ENCODE measurements around the gene OR2AG2.

OR2AG2 gene

GRCh38 chr11:6738590-6738989, 33.2 kb downstream of the OR2AG2 start:
- no peak for DNase-seq

GRCh38 chr11:6737872-6738466, 33.8 kb downstream of the OR2AG2 start:
- DNase-seq, result peak; percentile 90

DNA sequence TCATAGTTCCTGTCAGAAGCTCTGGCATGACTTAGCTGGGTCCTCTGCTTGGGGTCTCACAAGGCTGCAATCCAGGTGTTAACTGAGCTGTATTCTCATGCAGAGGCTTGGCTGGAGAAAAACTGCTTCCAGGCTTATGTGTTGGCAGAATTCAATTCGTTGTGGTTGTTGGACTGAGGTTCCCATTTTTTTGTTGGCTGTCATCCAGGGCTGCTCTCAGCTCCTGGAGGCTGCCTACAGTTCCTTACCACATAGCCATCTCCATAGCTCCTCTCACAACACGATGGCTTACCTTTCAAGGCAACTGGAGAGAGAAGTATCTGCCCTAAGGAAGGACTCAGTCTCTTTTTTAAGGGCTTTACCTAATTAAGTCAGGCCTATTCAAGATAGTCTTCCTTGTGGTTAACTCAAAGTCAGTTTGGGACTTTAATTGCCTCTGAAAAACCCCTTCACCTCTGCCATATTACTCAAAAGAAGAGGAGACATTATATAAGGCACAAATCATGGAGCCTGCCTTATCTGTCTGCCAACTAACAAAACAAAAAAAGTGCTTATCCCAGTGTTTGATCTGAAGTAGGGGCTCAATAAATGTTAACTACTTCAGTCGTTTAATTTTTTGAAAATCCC, 35.2 kb downstream of the OR2AG2 start:
- DNase-seq, result no peak

GRCh38 chr11:6735306-6735705, 36.5 kb downstream of the OR2AG2 start:
- DNase-seq, result no peak

- DNase-seq, result no peak
Measured at GRCh38 chr11:6734616-6735015, 37.2 kb downstream of the OR2AG2 start.

GRCh38 chr11:6733326-6734275, 38.2 kb downstream of the OR2AG2 start:
- DNase-seq, result peak; percentile 22

DNA sequence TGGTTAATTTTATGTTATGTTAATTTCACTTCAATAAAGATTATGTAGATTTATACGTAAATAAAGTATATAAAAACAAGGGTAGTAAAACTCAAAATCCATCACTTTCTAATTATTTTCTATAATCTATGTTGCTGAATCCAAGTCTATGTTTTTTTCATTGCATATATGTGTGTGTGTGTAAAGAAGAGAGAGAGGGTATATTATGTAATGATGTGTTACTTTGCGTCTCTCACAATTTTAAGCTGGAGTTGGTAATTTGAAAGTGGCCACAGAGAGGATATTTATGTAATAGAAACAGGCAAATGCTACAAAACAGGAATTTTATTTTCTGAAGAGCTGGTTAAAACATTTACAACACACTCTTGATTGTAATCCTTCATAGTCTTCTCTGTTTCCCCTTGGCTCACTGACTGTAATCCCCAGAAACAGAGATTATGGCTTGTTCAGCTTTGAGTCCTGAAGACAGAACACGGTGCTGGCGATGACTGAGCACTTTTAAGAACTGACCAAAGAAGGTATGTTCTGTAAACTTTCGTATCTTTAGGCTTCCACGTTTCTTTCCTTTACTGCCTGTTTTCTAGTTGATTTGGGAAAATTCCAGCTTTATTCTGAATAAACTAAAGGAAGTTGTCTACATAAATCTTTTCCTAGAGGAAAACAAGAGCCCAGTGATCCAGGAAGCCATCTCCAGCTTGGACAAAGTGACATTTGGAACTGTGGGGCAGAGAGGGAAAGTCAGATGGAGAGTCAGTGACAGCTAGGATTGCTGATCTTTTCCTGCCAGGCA, 43.6 kb downstream of the OR2AG2 start:
- peak; percentile 48 for DNase-seq

- no peak for DNase-seq
Measured at GRCh38 chr11:6725386-6725896, 46.3 kb downstream of the OR2AG2 start.

- DNase-seq, result no peak
Measured at GRCh38 chr11:6724013-6724412, 47.8 kb downstream of the OR2AG2 start.

DNA sequence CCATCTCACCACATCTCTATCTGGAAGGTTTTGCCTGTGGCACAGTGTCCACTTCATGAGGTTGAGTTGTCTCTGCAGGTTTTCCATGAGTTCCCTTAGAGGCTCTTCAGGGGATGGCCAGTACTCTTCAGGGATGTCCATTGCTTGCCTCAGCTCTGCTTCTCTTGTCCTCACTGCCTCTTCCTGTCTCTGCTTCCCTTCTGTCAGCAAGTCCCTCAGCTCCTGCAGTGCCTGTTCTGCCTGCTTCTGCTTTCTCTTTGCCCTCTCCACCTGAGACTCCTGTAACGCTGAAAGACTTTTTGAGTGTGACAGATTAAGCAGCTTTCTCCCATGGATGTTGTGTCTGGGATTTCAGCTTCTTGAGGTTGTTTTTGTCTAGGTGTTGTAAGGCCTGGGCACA, 50.4 kb downstream of the OR2AG2 start:
- DNase-seq, result no peak

- DNase-seq, result no peak
Measured at GRCh38 chr11:6719576-6719975, 52.2 kb downstream of the OR2AG2 start.

DNA sequence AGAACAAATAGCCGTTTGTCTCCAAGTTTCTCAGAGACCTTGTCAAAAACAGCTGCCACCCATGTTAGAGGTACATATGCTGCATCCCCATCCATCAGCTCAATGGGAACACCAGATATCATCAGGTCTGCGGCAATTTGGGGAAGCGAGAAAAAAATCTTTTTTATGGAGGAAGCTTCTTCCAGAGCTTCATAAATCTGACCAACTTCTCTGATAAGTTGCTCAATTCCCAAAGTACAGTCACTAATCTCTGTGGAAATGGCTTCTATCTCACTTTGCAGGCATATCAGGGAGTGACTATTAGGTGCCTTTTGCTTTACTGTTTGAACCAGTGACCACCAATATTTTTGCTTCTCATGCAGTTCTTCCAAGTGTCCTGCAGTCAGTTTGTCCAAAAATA, 54.4 kb downstream of the OR2AG2 start:
- DNase-seq, result no peak
